ENCODE data around the gene HSD17B12. TPM values are rescaled to one million over a fixed set of nuclear protein-coding genes. Genes with fewer than 3 reads are reported as not detected.

The HSD17B12 gene
- total RNA-seq, 1 experiment from 2014 or later = 106 TPM

DNA sequence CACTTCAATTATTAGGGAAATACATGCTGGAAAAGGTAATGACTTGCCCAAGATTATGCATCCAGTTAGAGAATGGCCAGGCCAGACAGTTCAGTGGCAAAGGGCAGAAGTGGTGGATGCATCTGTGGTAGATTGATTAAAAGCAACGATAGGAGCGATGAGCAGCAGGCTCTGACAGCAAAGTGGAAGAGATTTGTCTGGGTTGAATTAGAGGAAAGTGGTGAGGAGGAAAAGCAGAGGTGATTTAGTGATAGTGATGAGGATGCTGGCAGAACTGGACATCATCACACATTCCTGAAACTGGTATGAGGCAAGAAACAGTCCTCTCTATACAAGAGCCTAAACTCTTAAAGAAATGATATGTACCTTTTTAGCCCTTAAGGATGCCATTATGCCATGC, 12.5 kb downstream of the HSD17B12 start:
- no peak overlapping the region for H3K27ac ChIP-seq (ENCODE audit: low read length)
- ChIA-PET CTCF (no interaction called here), POLR2A (no interaction called here)
- no TSS peak for BruUV-seq (replicated peaks)
- intact Hi-C loops (cut with micrococcal nuclease; ENCODE audit: unreplicated experiment) (no loop called here), in situ Hi-C loops (cut with HindIII; ENCODE audit: low pct_unique_long_range_greater_than_20kb, low sequenced_read_pairs) (no loop called here)
- H3K9me3 ChIP-seq (ENCODE audit: control insufficient read depth, insufficient read depth, low read depth, low read length) = no peaks in the 10 kb centered on the region
- no peaks in the 10 kb centered on the region for H3K36me3 ChIP-seq (ENCODE audit: control insufficient read depth, insufficient read depth, low read length)
- ATAC-seq (no peak), DNase-seq (ENCODE audit: low read depth, low spot score) (no peak)
- TF ChIP-seq, protein P1, sequence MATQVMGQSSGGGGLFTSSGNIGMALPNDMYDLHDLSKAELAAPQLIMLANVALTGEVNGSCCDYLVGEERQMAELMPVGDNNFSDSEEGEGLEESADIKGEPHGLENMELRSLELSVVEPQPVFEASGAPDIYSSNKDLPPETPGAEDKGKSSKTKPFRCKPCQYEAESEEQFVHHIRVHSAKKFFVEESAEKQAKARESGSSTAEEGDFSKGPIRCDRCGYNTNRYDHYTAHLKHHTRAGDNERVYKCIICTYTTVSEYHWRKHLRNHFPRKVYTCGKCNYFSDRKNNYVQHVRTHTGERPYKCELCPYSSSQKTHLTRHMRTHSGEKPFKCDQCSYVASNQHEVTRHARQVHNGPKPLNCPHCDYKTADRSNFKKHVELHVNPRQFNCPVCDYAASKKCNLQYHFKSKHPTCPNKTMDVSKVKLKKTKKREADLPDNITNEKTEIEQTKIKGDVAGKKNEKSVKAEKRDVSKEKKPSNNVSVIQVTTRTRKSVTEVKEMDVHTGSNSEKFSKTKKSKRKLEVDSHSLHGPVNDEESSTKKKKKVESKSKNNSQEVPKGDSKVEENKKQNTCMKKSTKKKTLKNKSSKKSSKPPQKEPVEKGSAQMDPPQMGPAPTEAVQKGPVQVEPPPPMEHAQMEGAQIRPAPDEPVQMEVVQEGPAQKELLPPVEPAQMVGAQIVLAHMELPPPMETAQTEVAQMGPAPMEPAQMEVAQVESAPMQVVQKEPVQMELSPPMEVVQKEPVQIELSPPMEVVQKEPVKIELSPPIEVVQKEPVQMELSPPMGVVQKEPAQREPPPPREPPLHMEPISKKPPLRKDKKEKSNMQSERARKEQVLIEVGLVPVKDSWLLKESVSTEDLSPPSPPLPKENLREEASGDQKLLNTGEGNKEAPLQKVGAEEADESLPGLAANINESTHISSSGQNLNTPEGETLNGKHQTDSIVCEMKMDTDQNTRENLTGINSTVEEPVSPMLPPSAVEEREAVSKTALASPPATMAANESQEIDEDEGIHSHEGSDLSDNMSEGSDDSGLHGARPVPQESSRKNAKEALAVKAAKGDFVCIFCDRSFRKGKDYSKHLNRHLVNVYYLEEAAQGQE (IDR thresholded peaks at IDR 0.05; ENCODE audit: insufficient read depth in 1 of 2, low read depth in 2 of 2, low read length in 1 of 2) = no peak
- TF ChIP-seq SIN3A (IDR thresholded peaks at IDR 0.05; ENCODE audit: borderline replicate concordance, insufficient read depth, low read depth, low read length) = no peak
- TF ChIP-seq, protein P2, sequence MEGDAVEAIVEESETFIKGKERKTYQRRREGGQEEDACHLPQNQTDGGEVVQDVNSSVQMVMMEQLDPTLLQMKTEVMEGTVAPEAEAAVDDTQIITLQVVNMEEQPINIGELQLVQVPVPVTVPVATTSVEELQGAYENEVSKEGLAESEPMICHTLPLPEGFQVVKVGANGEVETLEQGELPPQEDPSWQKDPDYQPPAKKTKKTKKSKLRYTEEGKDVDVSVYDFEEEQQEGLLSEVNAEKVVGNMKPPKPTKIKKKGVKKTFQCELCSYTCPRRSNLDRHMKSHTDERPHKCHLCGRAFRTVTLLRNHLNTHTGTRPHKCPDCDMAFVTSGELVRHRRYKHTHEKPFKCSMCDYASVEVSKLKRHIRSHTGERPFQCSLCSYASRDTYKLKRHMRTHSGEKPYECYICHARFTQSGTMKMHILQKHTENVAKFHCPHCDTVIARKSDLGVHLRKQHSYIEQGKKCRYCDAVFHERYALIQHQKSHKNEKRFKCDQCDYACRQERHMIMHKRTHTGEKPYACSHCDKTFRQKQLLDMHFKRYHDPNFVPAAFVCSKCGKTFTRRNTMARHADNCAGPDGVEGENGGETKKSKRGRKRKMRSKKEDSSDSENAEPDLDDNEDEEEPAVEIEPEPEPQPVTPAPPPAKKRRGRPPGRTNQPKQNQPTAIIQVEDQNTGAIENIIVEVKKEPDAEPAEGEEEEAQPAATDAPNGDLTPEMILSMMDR (IDR thresholded peaks at IDR 0.05) = no peak
- TF ChIP-seq POLR2AphosphoS5 (IDR thresholded peaks at IDR 0.05; ENCODE audit: low read depth, low read length) = no peak
- TF ChIP-seq TCF7L2 (IDR thresholded peaks at IDR 0.05; ENCODE audit: low read depth, low read length) = no peak
- no peak overlapping the region for H3K4me3 ChIP-seq (ENCODE audit: low read depth in 2 of 2, low read length in 2 of 2)
- no peaks in the 10 kb centered on the region for H3K27me3 ChIP-seq (ENCODE audit: control insufficient read depth, insufficient read depth, low read length)
- H3K4me1 ChIP-seq (ENCODE audit: control insufficient read depth, insufficient read depth, low read length) = no peaks in the 10 kb centered on the region

DNA sequence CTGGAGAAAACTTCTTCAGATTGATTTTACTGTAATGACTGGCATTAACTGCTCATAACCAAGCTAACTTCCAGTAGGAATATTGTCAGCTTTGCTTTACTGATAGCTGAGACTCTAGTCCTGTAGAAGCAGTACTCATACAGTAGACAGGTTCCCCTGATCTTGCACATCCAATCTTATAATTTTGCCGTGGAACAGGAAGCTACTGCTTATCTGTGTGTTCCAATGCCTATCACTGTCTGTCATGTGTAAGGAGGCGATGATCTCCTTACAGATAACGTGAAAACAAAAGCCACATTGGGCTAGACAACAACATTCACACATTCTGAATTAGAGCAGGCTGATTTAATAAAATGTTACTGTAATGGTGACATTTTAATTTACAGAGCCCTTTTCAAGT, 13.2 kb downstream of the HSD17B12 start:
- in situ Hi-C loops (cut with HindIII; ENCODE audit: low pct_unique_long_range_greater_than_20kb, low sequenced_read_pairs) = no loop called here
- DNase-seq (ENCODE audit: low read depth, low spot score) (no peak), ATAC-seq (no peak)
- Histone ChIP-seq H3K4me1 (ENCODE audit: control insufficient read depth, insufficient read depth, low read length) (no peaks in the 10 kb centered on the region), H3K36me3 (ENCODE audit: control insufficient read depth, insufficient read depth, low read length) (no peaks in the 10 kb centered on the region), H3K9me3 (ENCODE audit: control insufficient read depth, insufficient read depth, low read depth, low read length) (no peaks in the 10 kb centered on the region), H3K27me3 (ENCODE audit: control insufficient read depth, insufficient read depth, low read length) (no peaks in the 10 kb centered on the region), H3K4me3 (ENCODE audit: low read depth in 2 of 2, low read length in 2 of 2) (no peak overlapping the region), H3K27ac (ENCODE audit: low read length) (no peak overlapping the region)
- TF ChIP-seq TCF7L2 (IDR thresholded peaks at IDR 0.05; ENCODE audit: low read depth, low read length) = no peak
- no peak for TF ChIP-seq SIN3A (IDR thresholded peaks at IDR 0.05; ENCODE audit: borderline replicate concordance, insufficient read depth, low read depth, low read length)
- TF ChIP-seq, protein P2 (IDR thresholded peaks at IDR 0.05) = no peak
- no peak for TF ChIP-seq POLR2AphosphoS5 (IDR thresholded peaks at IDR 0.05; ENCODE audit: low read depth, low read length)
- TF ChIP-seq, protein P1 (IDR thresholded peaks at IDR 0.05; ENCODE audit: insufficient read depth in 1 of 2, low read depth in 2 of 2, low read length in 1 of 2) = no peak
- BruUV-seq (replicated peaks) = no TSS peak
- ChIA-PET POLR2A (no interaction called here), CTCF (no interaction called here)
- intact Hi-C loops (cut with micrococcal nuclease; ENCODE audit: unreplicated experiment) = no loop called here

All from Panc1 (cell line).